ENCODE measurements around the gene NF2. TPM values are rescaled to one million over a fixed set of nuclear protein-coding genes. Genes with fewer than 3 reads are reported as not detected.

Gene NF2
- total RNA-seq, 1 experiment from 2014 or later = 50.9 TPM

- no peaks in the 10 kb centered on the region; the same call in 1 of the 2 replicates for H3K27me3 ChIP-seq (ENCODE audit: insufficient read depth, low read length)
These were observed 100.2 kb downstream of the NF2 start for GRCh38 chr22:29703569-29704195.

More at GRCh38 chr22:29703569-29704195, 100.2 kb downstream of the NF2 start:
- TF ChIP-seq, protein P1, sequence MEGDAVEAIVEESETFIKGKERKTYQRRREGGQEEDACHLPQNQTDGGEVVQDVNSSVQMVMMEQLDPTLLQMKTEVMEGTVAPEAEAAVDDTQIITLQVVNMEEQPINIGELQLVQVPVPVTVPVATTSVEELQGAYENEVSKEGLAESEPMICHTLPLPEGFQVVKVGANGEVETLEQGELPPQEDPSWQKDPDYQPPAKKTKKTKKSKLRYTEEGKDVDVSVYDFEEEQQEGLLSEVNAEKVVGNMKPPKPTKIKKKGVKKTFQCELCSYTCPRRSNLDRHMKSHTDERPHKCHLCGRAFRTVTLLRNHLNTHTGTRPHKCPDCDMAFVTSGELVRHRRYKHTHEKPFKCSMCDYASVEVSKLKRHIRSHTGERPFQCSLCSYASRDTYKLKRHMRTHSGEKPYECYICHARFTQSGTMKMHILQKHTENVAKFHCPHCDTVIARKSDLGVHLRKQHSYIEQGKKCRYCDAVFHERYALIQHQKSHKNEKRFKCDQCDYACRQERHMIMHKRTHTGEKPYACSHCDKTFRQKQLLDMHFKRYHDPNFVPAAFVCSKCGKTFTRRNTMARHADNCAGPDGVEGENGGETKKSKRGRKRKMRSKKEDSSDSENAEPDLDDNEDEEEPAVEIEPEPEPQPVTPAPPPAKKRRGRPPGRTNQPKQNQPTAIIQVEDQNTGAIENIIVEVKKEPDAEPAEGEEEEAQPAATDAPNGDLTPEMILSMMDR (conservative IDR thresholded peaks at IDR 0.05) = no peak
- Histone ChIP-seq H3K56ac (ENCODE audit: insufficient read length, low read depth, low read length) (no peak overlapping the region), H4K5ac (ENCODE audit: insufficient read length, low read depth, low read length) (no peak overlapping the region), H3K14ac (ENCODE audit: insufficient read depth, low read length) (peak overlapping the region; percentile 13; the same call in 1 of the 2 replicates), H3K4me1 (ENCODE audit: insufficient read depth, low read length) (peaks cover 6% of the 10 kb centered on the region; the same call in 1 of the 2 replicates), H2BK5ac (ENCODE audit: insufficient read length, low read length) (no peak overlapping the region), H4K20me1 (ENCODE audit: control insufficient read depth, insufficient read depth, insufficient read length) (no peaks in the 10 kb centered on the region), H3K18ac (ENCODE audit: insufficient read length, low read depth, low read length) (no peak overlapping the region), H2BK12ac (ENCODE audit: insufficient read length, low read depth, low read length) (no peak overlapping the region), H4K91ac (ENCODE audit: insufficient read length, low read depth, low read length) (no peak overlapping the region), H2BK120ac (ENCODE audit: low read depth, low read length, poor library complexity, severe bottlenecking) (no peak overlapping the region), H3K79me1 (ENCODE audit: insufficient read depth, low read depth, low read length, poor library complexity, severe bottlenecking) (no peaks in the 10 kb centered on the region), H3K23ac (ENCODE audit: insufficient read length, low read depth, low read length) (no peak overlapping the region), H3K9me3 (ENCODE audit: control insufficient read depth, low read depth, low read length) (no peaks in the 10 kb centered on the region), H3T11ph (ENCODE audit: low read length) (no peak overlapping the region), H2AFZ (ENCODE audit: low read length) (no peak overlapping the region), H4K8ac (replicated peaks; ENCODE audit: insufficient read length, low read depth, low read length) (no peak overlapping the region), H3K27ac (ENCODE audit: insufficient read length, low read depth, low read length) (no peak overlapping the region), H3K23me2 (ENCODE audit: insufficient read length, low read depth, low read length, poor library complexity, severe bottlenecking) (peaks cover 9% of the 10 kb centered on the region), H2BK15ac (ENCODE audit: low read depth, low read length) (no peak overlapping the region), H2AK5ac (ENCODE audit: insufficient read length, low read length) (no peak overlapping the region), H2BK20ac (ENCODE audit: low read depth, low read length, poor library complexity, severe bottlenecking) (no peak overlapping the region), H3K4ac (ENCODE audit: low read depth, low read length) (no peak overlapping the region), H3K79me2 (ENCODE audit: insufficient read depth, low read length) (no peaks in the 10 kb centered on the region), H3K9ac (ENCODE audit: extremely low read depth, insufficient read length, low read length) (no peak overlapping the region), H3K4me2 (ENCODE audit: insufficient read depth, insufficient read length, low read length) (peak overlapping the region; percentile 28)
- peak overlapping the region in 1 of 2 experiments; percentile 70; a peak in 2 of 5 replicates for H3K4me3 Mint-ChIP-seq
- H3K36me3 Mint-ChIP-seq (ENCODE audit: insufficient read depth in 1 of 3, low read depth in 3 of 3) = no peaks in the 10 kb centered on the region; a peak in 1 of 7 replicates
- peaks cover 92% of the 10 kb centered on the region for H3K27me3 Mint-ChIP-seq (ENCODE audit: low read depth)
- no CpG with 5 or more reads among the region's 7 CpGs for WGBS (ENCODE audit: extremely low coverage, insufficient read length, low lambda C conversion rate)
- H3K4me1 Mint-ChIP-seq = peaks cover 41 to 62% of the 10 kb centered on the region in 2 experiments
- no peaks in the 10 kb centered on the region for H3K9me3 Mint-ChIP-seq
- no peak overlapping the region; a peak in 1 of 7 replicates for H3K27ac Mint-ChIP-seq
- DNase-seq = no peak

All from H9 (cell line).